A549 (cell line): Measurements from ENCODE around the gene KCNH2. TPM values are rescaled to one million over a fixed set of nuclear protein-coding genes. Genes with fewer than 3 reads are reported as not detected.

ENCODE experiments used
- ATAC-seq, 2 experiments: fragments of 200-7000 bp in 1 of 2; fragments of >200 bp in 1 of 2; cut with Nextera tagmentation in 1 of 2; cut with Tn5 transposase in 1 of 2; 3 replicates each; pipeline versions ENCODE4 v1.8.0 to v1.9.1; 2018 to 2020; ENCODE audit warnings: mild to moderate bottlenecking in 1 of 2, moderate library complexity in 1 of 2
- CTCF ChIA-PET: fragments of 300-600 bp; sonication (Branson Sonifier 250); formaldehyde crosslinking; extraction: SDS; loops from one replicate; lab custom pipeline; 2021; ENCODE audit warnings: antibody characterized with exemption, inconsistent platforms; lab: Yijun Ruan, JAX
- POLR2A ChIA-PET: fragments of 350-600 bp; formaldehyde crosslinking; extraction: SDS; loops from one replicate; lab custom pipeline; 2021; ENCODE audit warnings: antibody characterized with exemption, inconsistent platforms; lab: Yijun Ruan, JAX
- DNase-seq, 2 experiments: peaks; one replicate each; pipeline versions ENCODE4 v3.0.0 to v3.0.0-alpha.2; 2011 to 2016; ENCODE audit warnings: low read depth in 1 of 2, low spot score in 1 of 2
- FAIRE-seq: peaks from 2 replicates; lab custom pipeline; 2011; peaks lifted over from hg19 to GRCh38; lab: Jason Lieb, UNC
- H3K27ac ChIP-seq, 2 experiments: fragments of >200 bp; sonication (Bioruptor Twin); formaldehyde crosslinking; 3 replicates each; pipeline ENCODE4 v1.5.1; 2016 to 2017
- H3K4me1 ChIP-seq: fragments of >200 bp; sonication (Bioruptor Twin); formaldehyde crosslinking; 3 replicates; pipeline ENCODE4 v1.6.1; 2016
- H3K4me2 ChIP-seq: fragments of >200 bp; sonication (Bioruptor Twin); formaldehyde crosslinking; 3 replicates; pipeline ENCODE4 v1.6.1; 2016
- H3K4me3 ChIP-seq: fragments of >200 bp; sonication (Bioruptor Twin); formaldehyde crosslinking; 3 replicates; pipeline ENCODE4 v1.5.1; 2016
- H3K9me3 ChIP-seq: fragments of >200 bp; sonication (Bioruptor Twin); formaldehyde crosslinking; 3 replicates; pipeline ENCODE4 v1.6.1; 2016
- BCL3 ChIP-seq: fragments of >200 bp; sonication (Bioruptor Twin); formaldehyde crosslinking; IDR thresholded peaks from 3 replicates; pipeline ENCODE4 v1.6.1; 2016
- CHD2 ChIP-seq: fragments of 150-350 bp; IDR thresholded peaks from 2 replicates; pipeline ENCODE4 v1.6.1; 2014; ENCODE audit warnings: low read length; ENCODE audit not compliant: partially characterized antibody
- E2F6 ChIP-seq: IDR thresholded peaks from 2 replicates; pipeline ENCODE4 v1.6.1; 2012; ENCODE audit warnings: low read depth, borderline replicate concordance
- EHMT2 ChIP-seq: fragments of 200-600 bp; sonication (generic); IDR thresholded peaks from 2 replicates; pipeline ENCODE4 v1.6.1; 2016; ENCODE audit warnings: antibody characterized with exemption, low read depth, mild to moderate bottlenecking, moderate library complexity
- FOSB ChIP-seq: fragments of 250-450 bp; sonication (Bioruptor Pico); IDR thresholded peaks from 2 replicates; pipeline ENCODE4 v1.5.0; 2020; ENCODE audit warnings: mild to moderate bottlenecking, moderate library complexity
- FOXS1 ChIP-seq: fragments of 250-450 bp; sonication (Bioruptor Pico); IDR thresholded peaks from 2 replicates; pipeline ENCODE4 v1.5.0; 2020; ENCODE audit warnings: mild to moderate bottlenecking, moderate library complexity
- HDAC2 ChIP-seq: fragments of 200-600 bp; sonication (generic); IDR thresholded peaks from 2 replicates; pipeline ENCODE4 v1.6.1; 2016
- HMGXB4 ChIP-seq: fragments of 250-450 bp; sonication (Bioruptor Pico); IDR thresholded peaks from 2 replicates; pipeline ENCODE4 v1.5.0; 2021; ENCODE audit warnings: mild to moderate bottlenecking, moderate library complexity, borderline replicate concordance
- HOXB13 ChIP-seq: fragments of 250-450 bp; sonication (Bioruptor Pico); IDR thresholded peaks from 2 replicates; pipeline ENCODE4 v1.5.0; 2020; ENCODE audit warnings: low read depth, mild to moderate bottlenecking, moderate library complexity
- JUN ChIP-seq, 2 experiments: fragments of >200 bp; sonication (Bioruptor Twin); formaldehyde crosslinking; IDR thresholded peaks; 2 replicates in 1 of 2; 3 replicates in 1 of 2; pipeline ENCODE4 v1.6.1; 2016 to 2017
- KDM5A ChIP-seq: fragments of 200-600 bp; sonication (generic); IDR thresholded peaks from 2 replicates; pipeline ENCODE4 v1.6.1; 2016; ENCODE audit warnings: antibody characterized with exemption, mild to moderate bottlenecking
- MAFK ChIP-seq: fragments of 450-650 bp; IDR thresholded peaks from 2 replicates; pipeline ENCODE4 v1.6.1; 2014; ENCODE audit not compliant: partially characterized antibody
- MAX ChIP-seq: IDR thresholded peaks from 2 replicates; pipeline ENCODE4 v1.6.1; 2012
- NFE2L2 ChIP-seq: fragments of 150-350 bp; conservative IDR thresholded peaks from 2 replicates; pipeline ENCODE4 v1.6.1; 2014; ENCODE audit warnings: low read length
- NPAS2 ChIP-seq: fragments of 250-450 bp; sonication (Bioruptor Pico); IDR thresholded peaks from 2 replicates; pipeline ENCODE4 v1.8.0; 2022; ENCODE audit warnings: mild to moderate bottlenecking, moderate library complexity, borderline replicate concordance
- PBX3 ChIP-seq: IDR thresholded peaks from 2 replicates; pipeline ENCODE4 v1.6.1; 2012
- PHF8 ChIP-seq: fragments of 200-600 bp; sonication (generic); IDR thresholded peaks from 2 replicates; pipeline ENCODE4 v1.6.1; 2016; ENCODE audit warnings: low read depth, mild to moderate bottlenecking, antibody characterized with exemption, moderate library complexity, borderline replicate concordance
- POLR2A ChIP-seq: IDR thresholded peaks from 2 replicates; pipeline ENCODE4 v1.6.1; 2012; ENCODE audit warnings: mild to moderate bottlenecking, low read length
- RARB ChIP-seq: fragments of 250-450 bp; sonication (Bioruptor Pico); IDR thresholded peaks from 2 replicates; pipeline ENCODE4 v1.8.0; 2021; ENCODE audit warnings: mild to moderate bottlenecking, moderate library complexity
- SMC3 ChIP-seq: fragments of >200 bp; sonication (Bioruptor Twin); formaldehyde crosslinking; IDR thresholded peaks from 3 replicates; pipeline ENCODE4 v1.6.1; 2018; ENCODE audit warnings: inconsistent platforms
- TFCP2L1 ChIP-seq: fragments of 250-450 bp; sonication (Bioruptor Pico); IDR thresholded peaks from 2 replicates; pipeline ENCODE4 v1.5.0; 2021; ENCODE audit warnings: mild to moderate bottlenecking
- TP53 ChIP-seq: fragments of 250-450 bp; sonication (Bioruptor Pico); IDR thresholded peaks from 2 replicates; pipeline ENCODE4 v1.5.0; 2021; ENCODE audit warnings: mild to moderate bottlenecking, moderate library complexity
- ZNF302 ChIP-seq: fragments of 250-450 bp; sonication (Bioruptor Pico); IDR thresholded peaks from 2 replicates; pipeline ENCODE4 v1.9.0; 2021; ENCODE audit warnings: inconsistent platforms, mild to moderate bottlenecking, moderate library complexity
- ZSCAN20 ChIP-seq: fragments of 250-450 bp; sonication (Bioruptor Pico); IDR thresholded peaks from 2 replicates; pipeline ENCODE4 v1.8.0; 2022; ENCODE audit warnings: mild to moderate bottlenecking, moderate library complexity
- WGBS: methylation state at CpG from one replicate; pipeline ENCODE4 v1.1.6; 2017; ENCODE audit errors: missing lambda C conversion rate; 5-methylcytosine and 5-hydroxymethylcytosine counted together
- polyA plus RNA-seq, 4 experiments: library from polyadenylated mRNA; depleted of rRNA in 3 of 4; stranded (reverse); fragments of >200 nt; fragmentation: RNase III in 1 of 4; extraction: RNeasy Plus Mini Kit Qiagen cat#74134 plus additional on column Dnase treatment in 1 of 4; gene quantifications; 2 replicates in 3 of 4; 3 replicates in 1 of 4; pipeline ENCODE4 v1.2.3, GENCODE V29; 2011 to 2017
- TF ChIP-seq, protein P1 (sequence below): fragments of >200 bp; sonication (Bioruptor Twin); formaldehyde crosslinking; IDR thresholded peaks from 2 replicates; pipeline ENCODE4 v1.6.1; 2016
- TF ChIP-seq, protein P2 (sequence below): fragments of 200-600 bp; sonication (generic); IDR thresholded peaks from 2 replicates; pipeline ENCODE4 v1.6.1; 2016; ENCODE audit warnings: antibody characterized with exemption, mild to moderate bottlenecking, moderate library complexity

The KCNH2 gene
- polyA plus RNA-seq, 2 of the 4 experiments (the other 2 are of a cell fraction): 0.26 to 0.41 TPM

- H3K9me3 ChIP-seq: no peaks in the 10 kb centered on the region
- no peaks in the 10 kb centered on the region for H3K4me1 ChIP-seq
- no peak overlapping the region for H3K4me3 ChIP-seq
- 77% methylated on average over 15 of the region's 21 CpGs for WGBS
- POLR2A ChIA-PET: no interaction called here
- ATAC-seq (no peak), FAIRE-seq (no peak), DNase-seq (no peak)
- H3K27ac ChIP-seq: no peak overlapping the region
- H3K4me2 ChIP-seq: no peak overlapping the region
- CTCF ChIA-PET: interaction anchor here (1.4 to 4.4 kb wide), 4 partner anchors 8 to 63 kb away, joined by 4 to 29 read pairs (median 8); no protein-coding TSS in a partner anchor
- TF ChIP-seq HDAC2 (no peak), HMGXB4 (CRISPR knock-in tag) (no peak), ZSCAN20 (CRISPR knock-in tag) (no peak), E2F6 (no peak), FOXS1 (CRISPR knock-in tag) (no peak), PBX3 (no peak), MAX (no peak), ZNF302 (CRISPR knock-in tag) (no peak), TP53 (no peak), KDM5A (no peak), HOXB13 (CRISPR knock-in tag) (no peak), RARB (CRISPR knock-in tag) (no peak), NPAS2 (no peak)
- TF ChIP-seq, protein P1, sequence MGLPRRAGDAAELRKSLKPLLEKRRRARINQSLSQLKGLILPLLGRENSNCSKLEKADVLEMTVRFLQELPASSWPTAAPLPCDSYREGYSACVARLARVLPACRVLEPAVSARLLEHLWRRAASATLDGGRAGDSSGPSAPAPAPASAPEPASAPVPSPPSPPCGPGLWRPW: no peak
Observed at GRCh38 chr7:150954986-150955518, 23.1 kb downstream of the KCNH2 start.

DNA sequence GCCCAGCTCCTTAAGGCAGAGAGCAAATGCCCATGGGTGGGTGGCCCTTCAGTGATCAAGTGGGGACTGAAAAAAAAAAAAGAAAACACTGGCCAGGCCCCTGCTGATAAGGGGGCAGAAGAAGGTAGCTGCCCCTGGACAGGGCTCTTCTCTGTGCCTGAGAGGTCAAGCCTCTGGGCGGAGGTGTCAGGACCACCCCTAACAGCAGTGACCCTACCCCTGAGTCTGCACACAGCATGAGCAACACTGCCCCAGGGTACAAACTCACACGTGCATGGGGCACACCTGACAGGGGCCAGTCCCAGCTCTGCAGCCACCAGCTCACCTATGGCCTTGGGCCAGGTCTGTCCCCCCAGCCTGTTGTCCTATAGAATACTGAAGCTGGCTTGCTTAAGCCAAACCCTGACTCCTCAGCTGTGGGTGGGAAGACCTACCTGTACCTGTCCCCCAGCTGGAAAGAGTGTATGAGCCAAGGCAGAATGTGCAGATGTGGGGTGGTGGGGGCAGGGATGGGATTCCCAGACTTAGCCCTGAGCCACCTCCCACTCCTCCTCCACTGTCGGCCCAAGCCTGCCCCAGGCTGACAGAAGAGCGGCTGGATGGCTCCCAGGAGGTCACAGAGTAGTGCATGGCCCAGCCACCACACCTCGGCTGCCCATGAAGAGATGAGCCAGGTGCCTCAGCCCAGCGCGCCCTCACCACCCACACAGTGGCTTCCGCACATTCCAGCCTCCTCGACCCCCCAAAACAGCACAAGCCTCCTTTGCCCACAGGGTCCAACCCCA lies 23.7 kb downstream of the KCNH2 start:
- ATAC-seq (no peak), FAIRE-seq (no peak), DNase-seq (no peak)
- TF ChIP-seq NFE2L2 (no peak), BCL3 (no peak), CHD2 (no peak), FOXS1 (CRISPR knock-in tag) (no peak), JUN (IDR thresholded peaks at IDR 0.05) (no peak), SMC3 (no peak), POLR2A (no peak), PHF8 (no peak), TFCP2L1 (no peak), EHMT2 (no peak), FOSB (no peak), MAFK (no peak)
- TF ChIP-seq, protein P2, sequence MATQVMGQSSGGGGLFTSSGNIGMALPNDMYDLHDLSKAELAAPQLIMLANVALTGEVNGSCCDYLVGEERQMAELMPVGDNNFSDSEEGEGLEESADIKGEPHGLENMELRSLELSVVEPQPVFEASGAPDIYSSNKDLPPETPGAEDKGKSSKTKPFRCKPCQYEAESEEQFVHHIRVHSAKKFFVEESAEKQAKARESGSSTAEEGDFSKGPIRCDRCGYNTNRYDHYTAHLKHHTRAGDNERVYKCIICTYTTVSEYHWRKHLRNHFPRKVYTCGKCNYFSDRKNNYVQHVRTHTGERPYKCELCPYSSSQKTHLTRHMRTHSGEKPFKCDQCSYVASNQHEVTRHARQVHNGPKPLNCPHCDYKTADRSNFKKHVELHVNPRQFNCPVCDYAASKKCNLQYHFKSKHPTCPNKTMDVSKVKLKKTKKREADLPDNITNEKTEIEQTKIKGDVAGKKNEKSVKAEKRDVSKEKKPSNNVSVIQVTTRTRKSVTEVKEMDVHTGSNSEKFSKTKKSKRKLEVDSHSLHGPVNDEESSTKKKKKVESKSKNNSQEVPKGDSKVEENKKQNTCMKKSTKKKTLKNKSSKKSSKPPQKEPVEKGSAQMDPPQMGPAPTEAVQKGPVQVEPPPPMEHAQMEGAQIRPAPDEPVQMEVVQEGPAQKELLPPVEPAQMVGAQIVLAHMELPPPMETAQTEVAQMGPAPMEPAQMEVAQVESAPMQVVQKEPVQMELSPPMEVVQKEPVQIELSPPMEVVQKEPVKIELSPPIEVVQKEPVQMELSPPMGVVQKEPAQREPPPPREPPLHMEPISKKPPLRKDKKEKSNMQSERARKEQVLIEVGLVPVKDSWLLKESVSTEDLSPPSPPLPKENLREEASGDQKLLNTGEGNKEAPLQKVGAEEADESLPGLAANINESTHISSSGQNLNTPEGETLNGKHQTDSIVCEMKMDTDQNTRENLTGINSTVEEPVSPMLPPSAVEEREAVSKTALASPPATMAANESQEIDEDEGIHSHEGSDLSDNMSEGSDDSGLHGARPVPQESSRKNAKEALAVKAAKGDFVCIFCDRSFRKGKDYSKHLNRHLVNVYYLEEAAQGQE: no peak
- CTCF ChIA-PET: interaction anchor here (1.2 to 4.4 kb wide), 6 partner anchors 8 to 157 kb away, joined by 3 to 29 read pairs (median 10); no protein-coding TSS in a partner anchor
- Histone ChIP-seq H3K27ac (no peak overlapping the region), H3K4me3 (no peak overlapping the region), H3K4me1 (no peaks in the 10 kb centered on the region), H3K9me3 (no peaks in the 10 kb centered on the region), H3K4me2 (no peak overlapping the region)
- 70% methylated on average over 9 of the region's 9 CpGs for WGBS
- POLR2A ChIA-PET: no interaction called here
